ENCODE data around the gene ANXA6. TPM values are rescaled to one million over a fixed set of nuclear protein-coding genes. Genes with fewer than 3 reads are reported as not detected.

ANXA6 gene
- total RNA-seq, 1 experiment from 2014 or later, result 95.9 TPM

GRCh38 chr5:151146061-151146460 is 11.5 kb downstream of the ANXA6 start:
- TF ChIP-seq, protein P1, sequence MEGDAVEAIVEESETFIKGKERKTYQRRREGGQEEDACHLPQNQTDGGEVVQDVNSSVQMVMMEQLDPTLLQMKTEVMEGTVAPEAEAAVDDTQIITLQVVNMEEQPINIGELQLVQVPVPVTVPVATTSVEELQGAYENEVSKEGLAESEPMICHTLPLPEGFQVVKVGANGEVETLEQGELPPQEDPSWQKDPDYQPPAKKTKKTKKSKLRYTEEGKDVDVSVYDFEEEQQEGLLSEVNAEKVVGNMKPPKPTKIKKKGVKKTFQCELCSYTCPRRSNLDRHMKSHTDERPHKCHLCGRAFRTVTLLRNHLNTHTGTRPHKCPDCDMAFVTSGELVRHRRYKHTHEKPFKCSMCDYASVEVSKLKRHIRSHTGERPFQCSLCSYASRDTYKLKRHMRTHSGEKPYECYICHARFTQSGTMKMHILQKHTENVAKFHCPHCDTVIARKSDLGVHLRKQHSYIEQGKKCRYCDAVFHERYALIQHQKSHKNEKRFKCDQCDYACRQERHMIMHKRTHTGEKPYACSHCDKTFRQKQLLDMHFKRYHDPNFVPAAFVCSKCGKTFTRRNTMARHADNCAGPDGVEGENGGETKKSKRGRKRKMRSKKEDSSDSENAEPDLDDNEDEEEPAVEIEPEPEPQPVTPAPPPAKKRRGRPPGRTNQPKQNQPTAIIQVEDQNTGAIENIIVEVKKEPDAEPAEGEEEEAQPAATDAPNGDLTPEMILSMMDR (conservative IDR thresholded peaks at IDR 0.05; ENCODE audit: low read depth, low read length), result no peak
- no peak for TF ChIP-seq EZH2 (IDR thresholded peaks at IDR 0.05; ENCODE audit: borderline replicate concordance, low read depth, low read length, poor library complexity, severe bottlenecking)
- BruUV-seq (replicated peaks), result no TSS peak
- intact Hi-C loops (cut with micrococcal nuclease; ENCODE audit: unreplicated experiment), result no loop called here
- Histone ChIP-seq H3K4me1 (ENCODE audit: insufficient read depth, low read length, poor library complexity, severe bottlenecking) (peaks cover 16% of the 10 kb centered on the region), H3K4me3 (ENCODE audit: low read depth, low read length, poor library complexity, severe bottlenecking) (no peak overlapping the region), H3K27ac (ENCODE audit: low read depth, low read length, poor library complexity, severe bottlenecking) (peak overlapping the region; percentile 50), H3K9me3 (ENCODE audit: low read depth, low read length, poor library complexity, severe bottlenecking) (no peaks in the 10 kb centered on the region), H3K27me3 (replicated peaks; ENCODE audit: insufficient read depth, low read depth, low read length, poor library complexity) (no peaks in the 10 kb centered on the region), H3K36me3 (ENCODE audit: insufficient read depth, low read length, poor library complexity, severe bottlenecking) (peaks cover under 1% of the 10 kb centered on the region)
- DNase-seq (ENCODE audit: low spot score), result no peak
- ChIA-PET POLR2A (ENCODE audit: low non-redundant PET) (no interaction called here), CTCF (no interaction called here)

- POLR2A ChIA-PET (ENCODE audit: low non-redundant PET), result no interaction called here
- no peak for TF ChIP-seq EZH2 (IDR thresholded peaks at IDR 0.05; ENCODE audit: borderline replicate concordance, low read depth, low read length, poor library complexity, severe bottlenecking)
- TF ChIP-seq, protein P1 (conservative IDR thresholded peaks at IDR 0.05; ENCODE audit: low read depth, low read length), result no peak
- Histone ChIP-seq H3K27me3 (replicated peaks; ENCODE audit: insufficient read depth, low read depth, low read length, poor library complexity) (no peaks in the 10 kb centered on the region), H3K4me1 (ENCODE audit: insufficient read depth, low read length, poor library complexity, severe bottlenecking) (peaks cover 5% of the 10 kb centered on the region), H3K27ac (ENCODE audit: low read depth, low read length, poor library complexity, severe bottlenecking) (no peak overlapping the region), H3K4me3 (ENCODE audit: low read depth, low read length, poor library complexity, severe bottlenecking) (no peak overlapping the region), H3K9me3 (ENCODE audit: low read depth, low read length, poor library complexity, severe bottlenecking) (no peaks in the 10 kb centered on the region), H3K36me3 (ENCODE audit: insufficient read depth, low read length, poor library complexity, severe bottlenecking) (peaks cover 5% of the 10 kb centered on the region)
- BruUV-seq (replicated peaks), result no TSS peak
- no peak for DNase-seq (ENCODE audit: low spot score)
- intact Hi-C loops (cut with micrococcal nuclease; ENCODE audit: unreplicated experiment), result no loop called here
- CTCF ChIA-PET, result no interaction called here
These were observed 12.7 kb downstream of the ANXA6 start for GRCh38 chr5:151144922-151145321.

DNA sequence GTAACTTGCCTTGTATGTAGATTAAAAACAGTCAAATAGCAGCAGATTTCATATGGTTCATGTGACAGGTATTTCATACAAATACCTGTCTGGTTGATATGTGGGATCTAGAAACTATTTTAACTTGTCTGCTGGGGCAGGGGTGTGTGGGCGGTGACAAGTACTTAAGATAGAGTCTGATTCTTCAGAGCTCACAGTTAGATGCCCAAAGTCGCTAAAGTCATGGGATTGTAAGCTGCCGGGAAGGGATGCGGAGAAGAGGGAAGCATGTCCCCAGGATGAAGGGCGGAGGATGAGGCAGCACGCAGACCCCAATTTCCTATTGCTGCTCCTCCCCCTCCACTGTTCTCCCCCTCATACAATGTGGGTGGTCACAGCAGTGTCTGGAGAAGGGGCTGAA is 13.3 kb downstream of the ANXA6 start:
- Histone ChIP-seq H3K4me3 (ENCODE audit: low read depth, low read length, poor library complexity, severe bottlenecking) (no peak overlapping the region), H3K9me3 (ENCODE audit: low read depth, low read length, poor library complexity, severe bottlenecking) (no peaks in the 10 kb centered on the region), H3K4me1 (ENCODE audit: insufficient read depth, low read length, poor library complexity, severe bottlenecking) (no peaks in the 10 kb centered on the region), H3K36me3 (ENCODE audit: insufficient read depth, low read length, poor library complexity, severe bottlenecking) (peaks cover 5% of the 10 kb centered on the region), H3K27ac (ENCODE audit: low read depth, low read length, poor library complexity, severe bottlenecking) (no peak overlapping the region), H3K27me3 (replicated peaks; ENCODE audit: insufficient read depth, low read depth, low read length, poor library complexity) (no peaks in the 10 kb centered on the region)
- ChIA-PET POLR2A (ENCODE audit: low non-redundant PET) (no interaction called here), CTCF (interaction anchor here (0.7 kb wide), 1 partner anchor 93 kb away, joined by 3 read pairs; no protein-coding TSS in a partner anchor)
- BruUV-seq (replicated peaks), result no TSS peak
- DNase-seq (ENCODE audit: low spot score), result no peak
- intact Hi-C loops (cut with micrococcal nuclease; ENCODE audit: unreplicated experiment), result no loop called here
- TF ChIP-seq EZH2 (IDR thresholded peaks at IDR 0.05; ENCODE audit: borderline replicate concordance, low read depth, low read length, poor library complexity, severe bottlenecking), result no peak

DNA sequence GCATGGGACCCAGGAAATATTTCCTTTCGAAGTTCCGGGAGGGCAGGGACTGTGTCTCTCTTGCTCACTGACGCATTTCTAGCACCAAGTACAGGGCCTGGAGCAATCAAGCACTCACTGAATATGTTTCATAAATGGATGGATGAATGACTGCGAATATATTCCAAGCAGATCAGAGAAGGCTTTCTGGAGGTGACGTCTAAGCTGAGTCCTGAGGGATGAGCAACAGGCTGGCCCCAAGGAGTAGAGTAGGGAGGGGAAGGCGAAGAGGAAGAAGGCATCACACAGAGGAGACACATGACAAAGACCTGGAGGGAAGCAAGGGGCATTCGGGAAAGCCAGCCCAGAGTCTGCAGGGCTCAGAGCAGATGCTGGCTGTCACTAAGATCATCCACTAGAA is 13.9 kb downstream of the ANXA6 start:
- no peak for DNase-seq (ENCODE audit: low spot score)
- no peaks in the 10 kb centered on the region for H3K4me1 ChIP-seq (ENCODE audit: insufficient read depth, low read length, poor library complexity, severe bottlenecking)
- ChIA-PET CTCF (no interaction called here), POLR2A (ENCODE audit: low non-redundant PET) (no interaction called here)
- no peak overlapping the region for H3K4me3 ChIP-seq (ENCODE audit: low read depth, low read length, poor library complexity, severe bottlenecking)
- intact Hi-C loops (cut with micrococcal nuclease; ENCODE audit: unreplicated experiment), result no loop called here
- H3K27ac ChIP-seq (ENCODE audit: low read depth, low read length, poor library complexity, severe bottlenecking), result no peak overlapping the region
- H3K27me3 ChIP-seq (replicated peaks; ENCODE audit: insufficient read depth, low read depth, low read length, poor library complexity), result no peaks in the 10 kb centered on the region
- peaks cover 12% of the 10 kb centered on the region for H3K36me3 ChIP-seq (ENCODE audit: insufficient read depth, low read length, poor library complexity, severe bottlenecking)
- no TSS peak for BruUV-seq (replicated peaks)
- TF ChIP-seq, protein P1 (conservative IDR thresholded peaks at IDR 0.05; ENCODE audit: low read depth, low read length), result no peak
- no peak for TF ChIP-seq EZH2 (IDR thresholded peaks at IDR 0.05; ENCODE audit: borderline replicate concordance, low read depth, low read length, poor library complexity, severe bottlenecking)
- H3K9me3 ChIP-seq (ENCODE audit: low read depth, low read length, poor library complexity, severe bottlenecking), result no peaks in the 10 kb centered on the region

All from A673 (cell line).